ENCODE results near the gene NFATC3.

NFATC3 gene

GRCh38 chr16:68246121-68246520 is 161.0 kb downstream of the NFATC3 start:
- Histone ChIP-seq H3K4me1 (no peaks in the 10 kb centered on the region), H3K4me3 (ENCODE audit: low read depth, low read length) (peak overlapping the region; percentile 94), H3K27me3 (no peaks in the 10 kb centered on the region), H3K36me3 (peaks cover 4% of the 10 kb centered on the region; the same call in 1 of the 2 replicates), H3K9me3 (no peaks in the 10 kb centered on the region)
- DNase-seq: no peak
- TF ChIP-seq CTCF (IDR thresholded peaks at IDR 0.05; ENCODE audit: low read depth, low read length): no peak

GRCh38 chr16:68246666-68247065 is 161.5 kb downstream of the NFATC3 start:
- Histone ChIP-seq H3K9me3 (no peaks in the 10 kb centered on the region), H3K27me3 (no peaks in the 10 kb centered on the region), H3K4me1 (no peaks in the 10 kb centered on the region), H3K4me3 (ENCODE audit: low read depth, low read length) (no peak overlapping the region), H3K36me3 (peaks cover 4% of the 10 kb centered on the region; the same call in 1 of the 2 replicates)
- no peak for DNase-seq
- TF ChIP-seq CTCF (IDR thresholded peaks at IDR 0.05; ENCODE audit: low read depth, low read length): no peak

GRCh38 chr16:68247400-68247799 is 162.2 kb downstream of the NFATC3 start:
- H3K27me3 ChIP-seq: no peaks in the 10 kb centered on the region
- peaks cover 4% of the 10 kb centered on the region; the same call in 1 of the 2 replicates for H3K36me3 ChIP-seq
- no peak overlapping the region for H3K4me3 ChIP-seq (ENCODE audit: low read depth, low read length)
- no peak for TF ChIP-seq CTCF (IDR thresholded peaks at IDR 0.05; ENCODE audit: low read depth, low read length)
- no peaks in the 10 kb centered on the region for H3K4me1 ChIP-seq
- no peak for DNase-seq
- no peaks in the 10 kb centered on the region for H3K9me3 ChIP-seq

- Histone ChIP-seq H3K4me3 (ENCODE audit: low read depth, low read length) (no peak overlapping the region), H3K9me3 (no peaks in the 10 kb centered on the region), H3K4me1 (no peaks in the 10 kb centered on the region), H3K27me3 (no peaks in the 10 kb centered on the region), H3K36me3 (peaks cover 4% of the 10 kb centered on the region; the same call in 1 of the 2 replicates)
- no peak for TF ChIP-seq CTCF (IDR thresholded peaks at IDR 0.05; ENCODE audit: low read depth, low read length)
- no peak for DNase-seq
Measured at GRCh38 chr16:68247932-68248331, 162.8 kb downstream of the NFATC3 start.

- Histone ChIP-seq H3K36me3 (peaks cover 4% of the 10 kb centered on the region; the same call in 1 of the 2 replicates), H3K9me3 (no peaks in the 10 kb centered on the region), H3K4me3 (ENCODE audit: low read depth, low read length) (no peak overlapping the region), H3K27me3 (no peaks in the 10 kb centered on the region), H3K4me1 (no peaks in the 10 kb centered on the region)
- DNase-seq: no peak
- no peak for TF ChIP-seq CTCF (IDR thresholded peaks at IDR 0.05; ENCODE audit: low read depth, low read length)
Measured at GRCh38 chr16:68249371-68249770, 164.2 kb downstream of the NFATC3 start.

- Histone ChIP-seq H3K27me3 (no peaks in the 10 kb centered on the region), H3K4me3 (ENCODE audit: low read depth, low read length) (no peak overlapping the region), H3K4me1 (no peaks in the 10 kb centered on the region), H3K9me3 (no peaks in the 10 kb centered on the region), H3K36me3 (peaks cover 4% of the 10 kb centered on the region; the same call in 1 of the 2 replicates)
- TF ChIP-seq CTCF (IDR thresholded peaks at IDR 0.05; ENCODE audit: low read depth, low read length): no peak
- no peak for DNase-seq
Measured at GRCh38 chr16:68250951-68251350, 165.8 kb downstream of the NFATC3 start.
